ENCODE results near the gene PLIN3.
"Not testable (repeated sequence)": the region's sequence is repeated elsewhere in the genome, so short reads cannot be mapped to it uniquely, and the experiment has no call there.

PLIN3 gene

GRCh38 chr19:4811328-4812131, 55.9 kb downstream of the PLIN3 start:
- peak; percentile 69 for DNase-seq (ENCODE audit: low spot score)

- no peak for DNase-seq (ENCODE audit: low spot score)
Measured at GRCh38 chr19:4807188-4807587, 60.3 kb downstream of the PLIN3 start.

- no peak for DNase-seq (ENCODE audit: low spot score)
Measured at GRCh38 chr19:4806384-4806783, 61.1 kb downstream of the PLIN3 start.

- not testable (repeated sequence) for DNase-seq (ENCODE audit: low spot score)
Measured at GRCh38 chr19:4805140-4805539, 62.3 kb downstream of the PLIN3 start.

GRCh38 chr19:4803736-4804695, 63.5 kb downstream of the PLIN3 start:
- DNase-seq (ENCODE audit: low spot score): peak; percentile 52

- no peak for DNase-seq (ENCODE audit: low spot score)
Measured at GRCh38 chr19:4802711-4803110, 64.8 kb downstream of the PLIN3 start.

GRCh38 chr19:4801085-4801619, 66.3 kb downstream of the PLIN3 start:
- no peak for DNase-seq (ENCODE audit: low spot score)

- DNase-seq (ENCODE audit: low spot score): no peak
Measured at GRCh38 chr19:4800591-4801081, 66.8 kb downstream of the PLIN3 start.

- DNase-seq (ENCODE audit: low spot score): no peak
Measured at GRCh38 chr19:4795400-4795799, 72.1 kb downstream of the PLIN3 start.

- DNase-seq (ENCODE audit: low spot score): no peak
Measured at GRCh38 chr19:4794971-4795370, 72.5 kb downstream of the PLIN3 start.

GRCh38 chr19:4793278-4793677, 74.2 kb downstream of the PLIN3 start:
- DNase-seq (ENCODE audit: low spot score): not testable (repeated sequence)

- not testable (repeated sequence) for DNase-seq (ENCODE audit: low spot score)
Measured at GRCh38 chr19:4792866-4793195, 74.6 kb downstream of the PLIN3 start.

GRCh38 chr19:4792019-4792865, 75.2 kb downstream of the PLIN3 start:
- not testable (repeated sequence) for DNase-seq (ENCODE audit: low spot score)

- DNase-seq (ENCODE audit: low spot score): peak; percentile 98
Measured at GRCh38 chr19:4791183-4792018, 76.1 kb downstream of the PLIN3 start, which contains the start of gene FEM1A. TSS of gene FEM1A (plus strand) at chr19:4791734. CDS start at chr19:4791855, 121 bp downstream.
